Activated B cell treated with CpG ODN at 0.5 μM for 24 hours (primary cell): ENCODE results near the gene GNAL. TPM values are rescaled to one million over a fixed set of nuclear protein-coding genes. Genes with fewer than 3 reads are reported as not detected.

Source experiments
- ATAC-seq: fragments of 200-7000 bp; cut with Tn5 transposase; one replicate; pipeline ENCODE4 v1.10.0; 2021; ENCODE audit warnings: low read depth, mild to moderate bottlenecking, moderate library complexity
- CTCF ChIA-PET: fragments of 350-600 bp; sonication (Branson Sonifier 250); formaldehyde crosslinking; loops from one replicate; lab custom pipeline; 2021; ENCODE audit warnings: antibody characterized with exemption; lab: Charles Lee
- POLR2A ChIA-PET: fragments of 350-600 bp; sonication (Branson Sonifier 250); formaldehyde crosslinking; loops from one replicate; lab custom pipeline; 2021; ENCODE audit warnings: antibody characterized with exemption; lab: Charles Lee
- DNase-seq: peaks from one replicate; pipeline ENCODE4 v3.0.0; 2022
- H3K27ac Mint-ChIP-seq: one replicate; pipeline ENCODE4 v1.8.0; 2020; ENCODE audit warnings: mixed read lengths
- H3K27me3 Mint-ChIP-seq: one replicate; pipeline ENCODE4 v1.8.0; 2021; ENCODE audit warnings: mixed read lengths
- H3K36me3 Mint-ChIP-seq: one replicate; pipeline ENCODE4 v1.8.0; 2021; ENCODE audit warnings: low read depth, mixed read lengths
- H3K4me1 Mint-ChIP-seq: one replicate; pipeline ENCODE4 v1.8.0; 2021; ENCODE audit warnings: mixed read lengths
- H3K4me3 Mint-ChIP-seq: one replicate; pipeline ENCODE4 v1.8.0; 2020; ENCODE audit warnings: mild to moderate bottlenecking, mixed read lengths
- H3K9me3 Mint-ChIP-seq: one replicate; pipeline ENCODE4 v1.8.0; 2020; ENCODE audit warnings: mixed read lengths
- CTCF ChIP-seq: fragments of 200-600 bp; IDR thresholded peaks from one replicate; pipeline ENCODE4 v1.8.0; 2022; ENCODE audit warnings: antibody characterized with exemption, mild to moderate bottlenecking
- intact Hi-C: fragments of 100-400 bp; cut with micrococcal nuclease; formaldehyde crosslinking; loops from one replicate; pipeline ENCODE4 v1.15.1; 2024
- total RNA-seq: library from RNA; stranded (reverse); gene quantifications from 2 replicates; pipeline ENCODE4 v1.2.3, GENCODE V29; 2022

GNAL gene
- total RNA-seq, 1 donor from 2014 or later: not detected

GRCh38 chr18:11821643-11822237, 132.7 kb downstream of the GNAL start:
- ChIA-PET POLR2A (no interaction called here), CTCF (no interaction called here)
- Mint-ChIP-seq H3K27me3 (peaks cover 3% of the 10 kb centered on the region), H3K9me3 (peaks cover 4% of the 10 kb centered on the region), H3K27ac (no peak overlapping the region), H3K36me3 (no peaks in the 10 kb centered on the region), H3K4me3 (no peak overlapping the region), H3K4me1 (no peaks in the 10 kb centered on the region)
- ATAC-seq (no peak), DNase-seq (no peak)
- TF ChIP-seq CTCF: no peak
- intact Hi-C loops: no loop called here

GRCh38 chr18:11823545-11823944, 134.5 kb downstream of the GNAL start:
- no peak for TF ChIP-seq CTCF
- ChIA-PET CTCF (no interaction called here), POLR2A (no interaction called here)
- ATAC-seq (no peak), DNase-seq (no peak)
- intact Hi-C loops: no loop called here
- Mint-ChIP-seq H3K4me3 (no peak overlapping the region), H3K9me3 (peaks cover 4% of the 10 kb centered on the region), H3K27me3 (peaks cover 3% of the 10 kb centered on the region), H3K27ac (no peak overlapping the region), H3K36me3 (no peaks in the 10 kb centered on the region), H3K4me1 (no peaks in the 10 kb centered on the region)

GRCh38 chr18:11826836-11827235, 137.8 kb downstream of the GNAL start:
- ChIA-PET CTCF (no interaction called here), POLR2A (no interaction called here)
- intact Hi-C loops: no loop called here
- Mint-ChIP-seq H3K4me3 (no peak overlapping the region), H3K36me3 (no peaks in the 10 kb centered on the region), H3K9me3 (no peaks in the 10 kb centered on the region), H3K27ac (no peak overlapping the region), H3K27me3 (peaks cover 3% of the 10 kb centered on the region), H3K4me1 (no peaks in the 10 kb centered on the region)
- TF ChIP-seq CTCF: no peak
- no peak for DNase-seq
- no peak for ATAC-seq

- ChIA-PET POLR2A (no interaction called here), CTCF (no interaction called here)
- Mint-ChIP-seq H3K4me3 (no peak overlapping the region), H3K4me1 (no peaks in the 10 kb centered on the region), H3K27ac (no peak overlapping the region), H3K27me3 (peaks cover 3% of the 10 kb centered on the region), H3K36me3 (no peaks in the 10 kb centered on the region), H3K9me3 (no peaks in the 10 kb centered on the region)
- ATAC-seq (no peak), DNase-seq (no peak)
- intact Hi-C loops: no loop called here
- TF ChIP-seq CTCF: no peak
Measured at GRCh38 chr18:11828786-11829432, 139.8 kb downstream of the GNAL start.

- POLR2A ChIA-PET: no interaction called here
- Mint-ChIP-seq H3K36me3 (no peaks in the 10 kb centered on the region), H3K4me1 (no peaks in the 10 kb centered on the region), H3K4me3 (no peak overlapping the region), H3K27me3 (peaks cover 3% of the 10 kb centered on the region), H3K9me3 (no peaks in the 10 kb centered on the region), H3K27ac (no peak overlapping the region)
- intact Hi-C loops: no loop called here
- no peak for TF ChIP-seq CTCF
- CTCF ChIA-PET: no interaction called here
- ATAC-seq: no peak
- DNase-seq: no peak
Measured at GRCh38 chr18:11830585-11830984, 141.5 kb downstream of the GNAL start.
